ENCODE data around the gene KRTAP19-8. TPM values are rescaled to one million over a fixed set of nuclear protein-coding genes. Genes with fewer than 3 reads are reported as not detected.

The KRTAP19-8 gene
- total RNA-seq, 1 donor from 2014 or later = not detected

Other genes starting within 250 kb of the KRTAP19-8 start
- gene KRTAP8-1, start 225.2 kb downstream of the KRTAP19-8 start, total RNA-seq = not detected
- gene KRTAP7-1, start 208.7 kb downstream of the KRTAP19-8 start, total RNA-seq = not detected
- not detected for gene KRTAP11-1, start 156.9 kb downstream of the KRTAP19-8 start, total RNA-seq